HepG2 (cell line): ENCODE data around the gene RNF38. TPM values are rescaled to one million over a fixed set of nuclear protein-coding genes. Genes with fewer than 3 reads are reported as not detected.
A peak's percentile ranks its signal among the peaks of the same experiment; 100 is the strongest.

ENCODE experiments used
- ASH2L ChIP-seq: fragments of 300-600, 200-600 bp; sonication (generic); IDR thresholded peaks from 2 replicates; pipeline ENCODE4 v1.7.0; 2017; ENCODE audit warnings: low read depth, mild to moderate bottlenecking, moderate library complexity, mixed read lengths, low read length; ENCODE audit not compliant: insufficient read length
- ATF7 ChIP-seq, 2 experiments: fragments of 450-650 bp in 1 of 2; sonication (generic) in 1 of 2; formaldehyde crosslinking in 1 of 2; IDR thresholded peaks; 2 replicates each; pipeline versions ENCODE4 v1.4.0 to v1.6.1; 2016 to 2020; ENCODE audit warnings: antibody characterized with exemption in 1 of 2, mild to moderate bottlenecking in 1 of 2, missing genetic modification reagents in 1 of 2
- CBX2 ChIP-seq, 2 experiments: fragments of 200-600 bp in 1 of 2; sonication (generic); formaldehyde crosslinking in 1 of 2; IDR thresholded peaks; 2 replicates each; pipeline versions ENCODE4 v1.7.0 to v1.8.1; 2018 to 2022; ENCODE audit warnings: low read depth in 2 of 2, low read length in 1 of 2, mild to moderate bottlenecking in 1 of 2, missing genetic modification reagents in 1 of 2
- CENPX ChIP-seq: sonication (generic); formaldehyde crosslinking; IDR thresholded peaks from 2 replicates; pipeline ENCODE4 v1.9.0; 2021; ENCODE audit warnings: mild to moderate bottlenecking, missing genetic modification reagents, moderate library complexity
- IKZF1 ChIP-seq: fragments of 450-650 bp; IDR thresholded peaks from 2 replicates; pipeline ENCODE4 v1.7.1; 2016
- MAFF ChIP-seq: IDR thresholded peaks from 2 replicates; pipeline ENCODE4 v1.6.1; 2011; ENCODE audit warnings: low read depth, low read length, improper control_type of control experiment
- MLLT10 ChIP-seq: sonication (generic); formaldehyde crosslinking; IDR thresholded peaks from 2 replicates; pipeline ENCODE4 v1.4.0; 2020; ENCODE audit warnings: missing genetic modification reagents
- NFIB ChIP-seq: sonication (generic); formaldehyde crosslinking; IDR thresholded peaks from 2 replicates; pipeline ENCODE4 v1.9.0; 2021; ENCODE audit warnings: missing genetic modification reagents, mild to moderate bottlenecking, borderline replicate concordance
- SMC3 ChIP-seq: IDR thresholded peaks from 2 replicates; pipeline ENCODE4 v1.6.1; 2011; ENCODE audit warnings: low read length, improper control_type of control experiment
- SOX6 ChIP-seq, 2 experiments: fragments of 450-650 bp in 1 of 2; sonication (generic) in 1 of 2; formaldehyde crosslinking in 1 of 2; IDR thresholded peaks; 2 replicates each; pipeline versions ENCODE4 v1.4.0 to v1.6.1; 2017 to 2020; ENCODE audit warnings: antibody characterized with exemption in 1 of 2, mild to moderate bottlenecking in 1 of 2, missing genetic modification reagents in 1 of 2
- SPEN ChIP-seq: sonication (generic); formaldehyde crosslinking; IDR thresholded peaks from 2 replicates; pipeline ENCODE4 v1.5.1; 2020; ENCODE audit warnings: low read depth, mild to moderate bottlenecking, missing genetic modification reagents
- TP53 ChIP-seq: sonication (generic); formaldehyde crosslinking; conservative IDR thresholded peaks from 2 replicates; pipeline ENCODE4 v1.4.0; 2020; ENCODE audit warnings: missing genetic modification reagents
- YY1 ChIP-seq: IDR thresholded peaks from 2 replicates; pipeline ENCODE4 v1.6.1; 2011; ENCODE audit warnings: low read length, low read depth, moderate library complexity, mild to moderate bottlenecking; ENCODE audit not compliant: insufficient read depth, insufficient replicate concordance
- ZFX ChIP-seq: sonication (generic); formaldehyde crosslinking; IDR thresholded peaks from 2 replicates; pipeline ENCODE4 v1.4.0; 2020; ENCODE audit warnings: mild to moderate bottlenecking, low read depth, missing genetic modification reagents, moderate library complexity
- ZKSCAN5 ChIP-seq: sonication (generic); formaldehyde crosslinking; IDR thresholded peaks from 2 replicates; pipeline ENCODE4 v1.5.1; 2020; ENCODE audit warnings: mild to moderate bottlenecking, missing genetic modification reagents
- ZNF274 ChIP-seq: sonication (generic); formaldehyde crosslinking; IDR thresholded peaks from 2 replicates; pipeline ENCODE4 v1.5.1; 2020; ENCODE audit warnings: mild to moderate bottlenecking, missing genetic modification reagents
- ZNF329 ChIP-seq: sonication (generic); formaldehyde crosslinking; IDR thresholded peaks from 2 replicates; pipeline ENCODE4 v1.9.0; 2021; ENCODE audit warnings: low read depth, mild to moderate bottlenecking, missing genetic modification reagents
- ZNF577 ChIP-seq: sonication (generic); formaldehyde crosslinking; IDR thresholded peaks from 2 replicates; pipeline ENCODE4 v1.4.0; 2020; ENCODE audit warnings: mild to moderate bottlenecking, low read depth, missing genetic modification reagents, borderline replicate concordance
- ZNF629 ChIP-seq: sonication (generic); formaldehyde crosslinking; conservative IDR thresholded peaks from 2 replicates; pipeline ENCODE4 v1.5.0; 2020; ENCODE audit warnings: missing genetic modification reagents
- ZNF674 ChIP-seq: sonication (generic); formaldehyde crosslinking; IDR thresholded peaks from 2 replicates; pipeline ENCODE4 v1.5.0; 2020; ENCODE audit warnings: low read depth, mild to moderate bottlenecking, missing genetic modification reagents
- polyA plus RNA-seq, 8 experiments: library from polyadenylated mRNA; depleted of rRNA in 3 of 8; stranded (reverse) in 7 of 8; unstranded in 1 of 8; fragments of >200 nt; fragmentation: Illumina TruSeq in 4 of 8; extraction: Trizol in 4 of 8; gene quantifications; 2 replicates each; pipeline versions ENCODE4 v1.2.1 to v1.2.3, GENCODE V29; 2011 to 2016; ENCODE audit warnings: low read depth in 4 of 8, missing spikeins in 1 of 8, mixed read lengths in 1 of 8; ENCODE audit not compliant: insufficient read depth in 1 of 8
- total RNA-seq, 5 experiments: library from RNA; depleted of rRNA; stranded (reverse); fragments of >200 nt; fragmentation: Illumina TruSeq; extraction: Trizol; gene quantifications; 2 replicates each; pipeline ENCODE4 v1.2.3, GENCODE V29; 2016; ENCODE audit warnings: low read depth in 1 of 5
- TF ChIP-seq, protein P1 (sequence below): sonication (generic); formaldehyde crosslinking; IDR thresholded peaks from 2 replicates; pipeline ENCODE4 v1.4.0; 2020; ENCODE audit warnings: low read depth, mild to moderate bottlenecking, missing genetic modification reagents
- TF ChIP-seq, protein P2 (sequence below): sonication (generic); formaldehyde crosslinking; IDR thresholded peaks from 2 replicates; pipeline ENCODE4 v1.5.0; 2020; ENCODE audit warnings: missing genetic modification reagents
- TF ChIP-seq, protein P3 (sequence below): sonication (generic); formaldehyde crosslinking; conservative IDR thresholded peaks from 2 replicates; pipeline ENCODE4 v1.8.0; 2022; ENCODE audit warnings: low read depth, missing genetic modification reagents

The RNF38 gene
- total and polyA plus RNA-seq, 2 of the 13 experiments (the other 11 are each of a cell fraction or from before 2014, with no cell fraction given) = 9.1 to 32.1 TPM

DNA sequence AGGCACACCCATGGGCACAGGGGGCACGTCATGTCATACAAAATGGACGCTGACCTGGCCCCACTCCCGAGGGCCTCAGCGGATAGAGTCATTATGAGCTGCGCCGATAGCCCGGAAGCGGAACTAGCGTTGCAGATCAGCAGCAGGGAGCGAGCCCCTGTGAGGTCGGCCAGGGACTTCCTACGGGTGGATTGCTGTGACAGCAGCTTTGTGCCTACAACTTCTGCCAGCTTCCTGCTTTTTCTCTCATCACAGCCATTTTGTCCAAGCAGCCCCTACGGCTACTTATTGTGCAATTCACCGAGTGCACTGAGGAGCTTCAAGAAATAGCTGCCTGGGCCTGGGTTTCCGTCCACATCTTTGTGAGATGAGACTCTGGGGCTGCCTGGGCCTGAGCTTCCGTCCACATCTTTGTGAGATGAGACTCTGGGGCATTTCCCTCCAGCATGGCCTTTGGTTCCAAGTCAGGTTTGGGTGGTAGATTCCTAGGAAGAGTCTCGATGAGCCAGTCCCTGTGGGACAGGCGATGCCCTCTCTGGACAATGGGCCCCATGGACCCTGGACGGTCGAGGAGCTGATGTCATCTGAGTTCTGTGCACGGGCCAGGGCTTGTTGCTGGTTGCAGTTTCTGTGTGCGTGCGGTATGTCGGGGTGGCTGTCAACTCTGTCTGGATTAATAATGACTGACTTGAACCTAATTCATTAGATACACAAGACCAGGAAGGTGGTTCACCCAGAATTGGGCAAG is 74.8 kb downstream of the RNF38 start (continued):
- no peak for TF ChIP-seq CENPX (CRISPR knock-in tag)
- peak; percentile 27; the same call in 1 of the 2 replicates for TF ChIP-seq ZFX (CRISPR knock-in tag)
- TF ChIP-seq, protein P1, sequence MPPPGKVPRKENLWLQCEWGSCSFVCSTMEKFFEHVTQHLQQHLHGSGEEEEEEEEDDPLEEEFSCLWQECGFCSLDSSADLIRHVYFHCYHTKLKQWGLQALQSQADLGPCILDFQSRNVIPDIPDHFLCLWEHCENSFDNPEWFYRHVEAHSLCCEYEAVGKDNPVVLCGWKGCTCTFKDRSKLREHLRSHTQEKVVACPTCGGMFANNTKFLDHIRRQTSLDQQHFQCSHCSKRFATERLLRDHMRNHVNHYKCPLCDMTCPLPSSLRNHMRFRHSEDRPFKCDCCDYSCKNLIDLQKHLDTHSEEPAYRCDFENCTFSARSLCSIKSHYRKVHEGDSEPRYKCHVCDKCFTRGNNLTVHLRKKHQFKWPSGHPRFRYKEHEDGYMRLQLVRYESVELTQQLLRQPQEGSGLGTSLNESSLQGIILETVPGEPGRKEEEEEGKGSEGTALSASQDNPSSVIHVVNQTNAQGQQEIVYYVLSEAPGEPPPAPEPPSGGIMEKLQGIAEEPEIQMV (CRISPR knock-in tag) = no peak
- no peak for TF ChIP-seq TP53
- no peak for TF ChIP-seq YY1
- TF ChIP-seq NFIB (CRISPR knock-in tag) = no peak
- TF ChIP-seq ZKSCAN5 (CRISPR knock-in tag) = no peak
- no peak for TF ChIP-seq ZNF577 (CRISPR knock-in tag)
- no peak for TF ChIP-seq ASH2L
- no peak for TF ChIP-seq ZNF629 (CRISPR knock-in tag)
- TF ChIP-seq ATF7 (IDR thresholded peaks at IDR 0.05) = no peak
- TF ChIP-seq ATF7 (CRISPR knock-in tag; IDR thresholded peaks at IDR 0.05) = 0 out of 2 replicates have a peak, but pooled peaks have one; percentile 52
- TF ChIP-seq CBX2 (IDR thresholded peaks at IDR 0.05; ENCODE audit: low read depth, low read length) = no peak
- no peak for TF ChIP-seq CBX2 (CRISPR knock-in tag; IDR thresholded peaks at IDR 0.05; ENCODE audit: low read depth)
- no peak for TF ChIP-seq MAFF
- TF ChIP-seq, protein P2, sequence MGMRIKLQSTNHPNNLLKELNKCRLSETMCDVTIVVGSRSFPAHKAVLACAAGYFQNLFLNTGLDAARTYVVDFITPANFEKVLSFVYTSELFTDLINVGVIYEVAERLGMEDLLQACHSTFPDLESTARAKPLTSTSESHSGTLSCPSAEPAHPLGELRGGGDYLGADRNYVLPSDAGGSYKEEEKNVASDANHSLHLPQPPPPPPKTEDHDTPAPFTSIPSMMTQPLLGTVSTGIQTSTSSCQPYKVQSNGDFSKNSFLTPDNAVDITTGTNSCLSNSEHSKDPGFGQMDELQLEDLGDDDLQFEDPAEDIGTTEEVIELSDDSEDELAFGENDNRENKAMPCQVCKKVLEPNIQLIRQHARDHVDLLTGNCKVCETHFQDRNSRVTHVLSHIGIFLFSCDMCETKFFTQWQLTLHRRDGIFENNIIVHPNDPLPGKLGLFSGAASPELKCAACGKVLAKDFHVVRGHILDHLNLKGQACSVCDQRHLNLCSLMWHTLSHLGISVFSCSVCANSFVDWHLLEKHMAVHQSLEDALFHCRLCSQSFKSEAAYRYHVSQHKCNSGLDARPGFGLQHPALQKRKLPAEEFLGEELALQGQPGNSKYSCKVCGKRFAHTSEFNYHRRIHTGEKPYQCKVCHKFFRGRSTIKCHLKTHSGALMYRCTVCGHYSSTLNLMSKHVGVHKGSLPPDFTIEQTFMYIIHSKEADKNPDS (CRISPR knock-in tag) = no peak
- TF ChIP-seq, protein P3, sequence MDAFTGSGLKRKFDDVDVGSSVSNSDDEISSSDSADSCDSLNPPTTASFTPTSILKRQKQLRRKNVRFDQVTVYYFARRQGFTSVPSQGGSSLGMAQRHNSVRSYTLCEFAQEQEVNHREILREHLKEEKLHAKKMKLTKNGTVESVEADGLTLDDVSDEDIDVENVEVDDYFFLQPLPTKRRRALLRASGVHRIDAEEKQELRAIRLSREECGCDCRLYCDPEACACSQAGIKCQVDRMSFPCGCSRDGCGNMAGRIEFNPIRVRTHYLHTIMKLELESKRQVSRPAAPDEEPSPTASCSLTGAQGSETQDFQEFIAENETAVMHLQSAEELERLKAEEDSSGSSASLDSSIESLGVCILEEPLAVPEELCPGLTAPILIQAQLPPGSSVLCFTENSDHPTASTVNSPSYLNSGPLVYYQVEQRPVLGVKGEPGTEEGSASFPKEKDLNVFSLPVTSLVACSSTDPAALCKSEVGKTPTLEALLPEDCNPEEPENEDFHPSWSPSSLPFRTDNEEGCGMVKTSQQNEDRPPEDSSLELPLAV (CRISPR knock-in tag) = no peak
- no peak for TF ChIP-seq ZNF274 (CRISPR knock-in tag)
- no peak for TF ChIP-seq IKZF1
- TF ChIP-seq SOX6 (IDR thresholded peaks at IDR 0.05) = no peak
- TF ChIP-seq SOX6 (CRISPR knock-in tag; IDR thresholded peaks at IDR 0.05) = no peak
- TF ChIP-seq SMC3 = no peak
- TF ChIP-seq ZNF674 (CRISPR knock-in tag) = no peak
- TF ChIP-seq SPEN (CRISPR knock-in tag) = no peak
- no peak for TF ChIP-seq ZNF329 (CRISPR knock-in tag)
- no peak for TF ChIP-seq MLLT10 (CRISPR knock-in tag)
